Body of pancreas (tissue), 4 donors: Measurements from ENCODE around the gene SERPINB1. TPM values are rescaled to one million over a fixed set of nuclear protein-coding genes. Genes with fewer than 3 reads are reported as not detected.
A peak's percentile ranks its signal among the peaks of the same experiment; 100 is the strongest.

Source experiments
- ATAC-seq: fragments of 150-250 bp; one replicate; pipeline ENCODE4 v1.9.1; 2016
- DNase-seq, 4 donors: peaks; one replicate each; pipeline ENCODE4 v3.0.0-alpha.2; 2019
- H3K27ac ChIP-seq, 4 donors: fragments of 200-600 bp; sonication (generic); 1 replicate in 3 of 4; 2 replicates in 1 of 4; pipeline versions ENCODE4 v1.5.1 to v1.6.1; 2016 to 2019; ENCODE audit warnings: mild to moderate bottlenecking in 1 of 4, mixed read lengths in 1 of 4, moderate library complexity in 1 of 4
- H3K27me3 ChIP-seq, 2 donors: fragments of 200-600 bp; sonication (generic); one replicate each; pipeline ENCODE4 v1.6.0; 2016; ENCODE audit warnings: mild to moderate bottlenecking in 1 of 2
- H3K36me3 ChIP-seq, 2 donors: fragments of 200-600 bp; sonication (generic); replicated peaks in 1 of 2; 2 replicates each; pipeline ENCODE4 v1.5.1; 2016; ENCODE audit warnings: low read depth in 2 of 2; ENCODE audit not compliant: insufficient read depth in 1 of 2
- H3K4me1 ChIP-seq: fragments of 200-600 bp; sonication (generic); one replicate; pipeline ENCODE4 v1.6.0; 2016
- H3K4me3 ChIP-seq, 2 donors: fragments of 200-600 bp; sonication (generic); 1 replicate in 1 of 2; 2 replicates in 1 of 2; pipeline ENCODE4 v1.5.1; 2016 to 2019
- H3K9me3 ChIP-seq, 3 donors: fragments of 200-600 bp; sonication (generic); 1 replicate in 2 of 3; 2 replicates in 1 of 3; pipeline ENCODE4 v1.5.1; 2016
- POLR2A ChIP-seq, 3 donors: fragments of 450-650 bp; IDR thresholded peaks; one replicate each; pipeline ENCODE4 v1.6.1; 2016; ENCODE audit warnings: antibody characterized with exemption in 3 of 3, mild to moderate bottlenecking in 2 of 3
- WGBS, 2 donors: methylation state at CpG; one replicate each; pipeline ENCODE4 v1.1.5; 2017; 5-methylcytosine and 5-hydroxymethylcytosine counted together
- intact Hi-C: fragments of 100-400 bp; cut with DNase I; formaldehyde crosslinking; loops from one replicate; pipeline ENCODE4 v1.15.1; 2023
- total RNA-seq, 2 donors: library from RNA; depleted of rRNA; stranded (reverse); fragments of >200 nt; gene quantifications; one replicate each; pipeline ENCODE4 v1.1.0, GENCODE V29; 2016
- TF ChIP-seq, protein P1 (sequence below), 7 experiments: fragments of 450-650 bp in 4 of 7; fragments of 200-600 bp in 3 of 7; sonication (generic) in 3 of 7; IDR thresholded peaks; one replicate each; pipeline ENCODE4 v1.5.1; 2016 to 2019; ENCODE audit warnings: antibody characterized with exemption in 7 of 7

The SERPINB1 gene
- total RNA-seq, 2 donors from 2014 or later: 19.1 to 80.4 TPM

DNA sequence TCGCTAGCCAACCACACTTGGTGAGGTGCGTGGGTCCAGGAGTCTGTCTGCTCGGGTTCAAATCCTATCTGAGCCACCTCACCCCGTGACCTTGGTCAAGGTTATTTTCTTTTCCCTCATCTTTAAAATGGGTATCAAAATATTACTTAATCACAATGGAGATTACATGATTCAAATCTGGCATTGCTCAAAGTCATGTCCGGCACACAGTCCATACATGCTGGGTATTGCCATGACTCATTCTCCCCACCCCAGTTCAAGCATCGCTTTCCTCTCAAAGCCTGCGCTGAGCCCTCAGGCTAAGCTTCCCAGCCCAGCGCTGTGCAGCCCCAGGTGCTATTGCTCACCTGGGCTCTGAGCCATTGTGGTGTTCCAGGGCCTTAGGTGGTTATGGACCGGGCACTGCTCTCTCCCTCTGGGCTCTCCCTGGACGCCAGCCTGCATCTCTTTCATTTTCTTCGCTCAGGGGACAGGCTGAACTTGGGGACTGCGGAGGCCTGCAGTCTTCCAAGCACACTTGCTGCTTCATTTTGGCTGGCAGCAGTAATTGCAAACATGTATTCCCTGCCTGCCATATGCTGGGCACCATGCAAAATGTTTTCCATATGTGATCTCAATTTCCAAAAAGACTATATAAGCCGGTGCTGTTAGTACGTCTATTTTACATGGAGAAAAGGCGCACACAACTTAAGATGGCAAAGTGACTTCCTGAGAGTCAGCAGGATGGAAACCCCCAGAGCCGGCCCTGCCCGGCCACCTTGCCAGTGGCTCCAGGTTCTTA lies 49.1 kb downstream of the SERPINB1 start:
- Histone ChIP-seq H3K27me3 (no peaks in the 10 kb centered on the region), H3K27ac (peak overlapping the region; percentile 59 to 80 (median 72)), H3K36me3 (no peaks in the 10 kb centered on the region), H3K4me3 (no peak overlapping the region), H3K9me3 (no peaks in the 10 kb centered on the region), H3K4me1 (peaks cover 42% of the 10 kb centered on the region)
- intact Hi-C loops: no loop called here
- no peak for TF ChIP-seq POLR2A (IDR thresholded peaks at IDR 0.05)
- TF ChIP-seq, protein P1, sequence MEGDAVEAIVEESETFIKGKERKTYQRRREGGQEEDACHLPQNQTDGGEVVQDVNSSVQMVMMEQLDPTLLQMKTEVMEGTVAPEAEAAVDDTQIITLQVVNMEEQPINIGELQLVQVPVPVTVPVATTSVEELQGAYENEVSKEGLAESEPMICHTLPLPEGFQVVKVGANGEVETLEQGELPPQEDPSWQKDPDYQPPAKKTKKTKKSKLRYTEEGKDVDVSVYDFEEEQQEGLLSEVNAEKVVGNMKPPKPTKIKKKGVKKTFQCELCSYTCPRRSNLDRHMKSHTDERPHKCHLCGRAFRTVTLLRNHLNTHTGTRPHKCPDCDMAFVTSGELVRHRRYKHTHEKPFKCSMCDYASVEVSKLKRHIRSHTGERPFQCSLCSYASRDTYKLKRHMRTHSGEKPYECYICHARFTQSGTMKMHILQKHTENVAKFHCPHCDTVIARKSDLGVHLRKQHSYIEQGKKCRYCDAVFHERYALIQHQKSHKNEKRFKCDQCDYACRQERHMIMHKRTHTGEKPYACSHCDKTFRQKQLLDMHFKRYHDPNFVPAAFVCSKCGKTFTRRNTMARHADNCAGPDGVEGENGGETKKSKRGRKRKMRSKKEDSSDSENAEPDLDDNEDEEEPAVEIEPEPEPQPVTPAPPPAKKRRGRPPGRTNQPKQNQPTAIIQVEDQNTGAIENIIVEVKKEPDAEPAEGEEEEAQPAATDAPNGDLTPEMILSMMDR (IDR thresholded peaks at IDR 0.05): no peak
- WGBS, 2 donors: 81 to 88% methylated on average over 17 of the region's 17 CpGs
- DNase-seq: no peak
- no peak for ATAC-seq

DNA sequence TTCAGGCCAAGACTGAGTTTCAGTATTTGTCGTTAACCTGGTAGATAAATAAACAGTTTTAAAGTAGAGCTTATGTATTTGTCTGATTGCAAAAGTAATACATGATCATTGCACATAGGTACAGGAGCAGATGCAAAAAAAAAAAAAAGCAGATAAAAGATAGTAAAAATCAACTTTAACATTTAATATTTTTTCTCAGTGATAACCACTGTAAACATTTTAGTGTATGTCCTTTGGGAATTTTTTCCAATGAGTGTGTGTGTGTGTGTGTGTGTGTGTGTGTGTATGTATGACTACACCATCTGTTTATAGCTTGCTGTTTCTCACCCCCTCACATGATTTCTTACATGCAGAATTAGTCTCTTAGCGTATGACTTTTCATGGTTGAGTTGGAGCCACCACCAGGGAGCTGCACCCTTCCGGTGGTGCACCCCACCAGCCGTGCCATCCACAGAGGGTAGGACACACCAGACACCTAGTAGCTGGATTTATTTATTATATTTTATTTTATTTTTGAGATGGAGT lies 50.2 kb downstream of the SERPINB1 start:
- WGBS, 2 donors: 30 to 31% methylated on average over 4 of the region's 4 CpGs
- intact Hi-C loops: no loop called here

DNA sequence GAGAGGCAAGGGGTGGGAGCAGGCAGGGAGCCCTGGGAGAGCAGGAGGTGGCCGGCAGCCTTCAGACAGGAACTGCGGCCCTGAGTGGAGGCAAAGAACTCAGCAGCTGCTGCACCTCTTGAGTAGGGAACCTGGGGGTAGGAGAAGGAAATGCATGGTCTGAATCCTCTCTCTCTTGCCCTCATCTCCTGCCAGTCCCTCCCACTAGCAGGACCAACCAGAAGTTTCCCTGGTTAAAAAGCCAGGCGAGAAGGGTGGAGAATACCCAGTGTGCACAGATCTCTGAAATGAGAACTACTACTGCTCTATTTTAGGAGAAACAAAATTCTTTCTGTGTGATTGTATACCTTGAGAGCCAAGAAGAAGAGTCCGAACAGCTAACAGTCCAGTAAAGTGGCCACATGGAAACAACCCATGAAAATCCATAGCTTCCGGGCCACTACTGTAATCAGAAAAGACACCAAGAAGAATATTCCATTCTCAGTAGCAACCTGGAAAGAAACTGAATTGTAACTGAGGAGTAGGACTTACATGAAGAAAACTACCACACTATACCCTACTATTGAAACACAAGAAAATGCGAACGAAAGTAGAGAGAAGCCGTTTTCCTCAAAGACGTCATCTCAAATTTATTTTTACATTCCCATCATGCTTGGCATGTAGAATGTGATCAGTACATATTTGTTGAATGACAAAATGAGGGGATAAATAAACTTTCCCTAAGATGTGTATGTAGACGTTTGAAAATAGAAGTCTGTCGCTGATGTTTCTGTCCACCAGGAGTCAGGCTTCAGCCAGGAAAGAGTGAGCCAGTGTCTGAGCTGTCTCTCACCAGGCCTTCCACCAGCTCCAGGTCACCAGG lies 50.8 kb downstream of the SERPINB1 start:
- Histone ChIP-seq H3K9me3 (no peaks in the 10 kb centered on the region), H3K4me1 (peaks cover 31% of the 10 kb centered on the region), H3K27me3 (no peaks in the 10 kb centered on the region), H3K27ac (peak overlapping the region; percentile 64 to 80 (median 74)), H3K36me3 (peaks cover 0 to 2% of the 10 kb centered on the region in 2 donors), H3K4me3 (no peak overlapping the region)
- intact Hi-C loops: no loop called here
- DNase-seq (peak; percentile 84 to 90 (median 86)), ATAC-seq (peak; percentile 92)
- TF ChIP-seq POLR2A (IDR thresholded peaks at IDR 0.05): peak in 2 of 3 donors; percentile 33 to 39
- TF ChIP-seq, protein P1 (IDR thresholded peaks at IDR 0.05): peak; percentile 61 to 95 (median 94)
- 23 to 24% methylated on average over 11 of the region's 11 CpGs for WGBS, 2 donors

More for the DNA sequence above, 50.2 kb downstream of the SERPINB1 start:
- no peaks in the 10 kb centered on the region for H3K9me3 ChIP-seq
- peaks cover 0 to 2% of the 10 kb centered on the region in 2 donors for H3K36me3 ChIP-seq
- TF ChIP-seq, protein P1 (IDR thresholded peaks at IDR 0.05): no peak
- no peak for TF ChIP-seq POLR2A (IDR thresholded peaks at IDR 0.05)
- ATAC-seq (peak; percentile 51), DNase-seq (peak in 1 of 4 donors; percentile 42)
- no peak overlapping the region for H3K4me3 ChIP-seq
- H3K27me3 ChIP-seq: no peaks in the 10 kb centered on the region
- peaks cover 32% of the 10 kb centered on the region for H3K4me1 ChIP-seq
- peak overlapping the region; percentile 64 to 80 (median 74) for H3K27ac ChIP-seq

DNA sequence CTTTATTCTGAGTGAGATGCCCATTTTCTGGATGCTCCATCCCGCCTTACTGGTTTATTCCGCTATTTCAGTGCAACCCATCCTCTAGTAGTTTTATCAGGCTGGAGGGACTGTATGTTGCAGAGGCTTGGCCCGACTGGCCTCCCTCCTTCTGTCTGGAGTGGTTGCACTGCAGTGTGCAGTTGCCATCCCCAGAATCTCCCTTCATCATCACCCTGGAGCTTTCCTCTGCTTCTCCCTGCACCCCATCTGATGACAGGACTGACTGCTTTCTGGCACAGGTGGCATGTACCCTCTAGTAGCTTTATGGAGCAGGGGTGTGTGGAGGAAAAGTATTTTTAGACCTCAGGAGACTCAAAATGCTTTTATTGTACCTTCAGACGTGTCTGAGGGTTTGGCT lies 55.4 kb downstream of the SERPINB1 start:
- intact Hi-C loops: loop anchor here (5.0 to 10.0 kb wide), 2 partner anchors 71 to 159 kb away; no protein-coding TSS in a partner anchor
- TF ChIP-seq, protein P1 (IDR thresholded peaks at IDR 0.05): no peak
- TF ChIP-seq POLR2A (IDR thresholded peaks at IDR 0.05): no peak
- Histone ChIP-seq H3K4me3 (no peak overlapping the region), H3K4me1 (peaks cover 16% of the 10 kb centered on the region), H3K27ac (no peak overlapping the region), H3K9me3 (no peaks in the 10 kb centered on the region), H3K27me3 (no peaks in the 10 kb centered on the region), H3K36me3 (peaks cover 0 to 2% of the 10 kb centered on the region in 2 donors)
- no peak for DNase-seq
- ATAC-seq: no peak
- WGBS, 2 donors: 69 to 82% methylated on average over 4 of the region's 4 CpGs
